GM10248 (cell line): ENCODE results near the gene ATP6V0C.
"Not testable (repeated sequence)": the region's sequence is repeated elsewhere in the genome, so short reads cannot be mapped to it uniquely, and the experiment has no call there.

Source experiments
- CTCF ChIA-PET: fragments of 300-600 bp; sonication (Branson Sonifier 250); formaldehyde crosslinking; extraction: SDS; loops from one replicate; lab custom pipeline; 2021; ENCODE audit warnings: antibody characterized with exemption; lab: Yijun Ruan, JAX
- POLR2A ChIA-PET: fragments of 350-650 bp; sonication (Branson Sonifier 250); formaldehyde crosslinking; extraction: SDS; loops from one replicate; lab custom pipeline; 2020; ENCODE audit warnings: antibody characterized with exemption; lab: Yijun Ruan, JAX
- DNase-seq: peaks from one replicate; pipeline ENCODE4 v3.0.0; 2012; ENCODE audit errors: extremely low spot score
- TF ChIP-seq, protein P1 (sequence below): IDR thresholded peaks from 2 replicates; pipeline ENCODE4 v1.5.1; 2012; ENCODE audit warnings: mild to moderate bottlenecking, low read depth; ENCODE audit errors: extremely low read depth, missing control alignments, control extremely low read depth

The ATP6V0C gene

GRCh38 chr16:2477327-2477726 lies 36.4 kb upstream of the ATP6V0C start:
- ChIA-PET CTCF (interaction anchor here (1.7 to 2.0 kb wide), 2 partner anchors 9 to 23 kb away, joined by 3 to 6 read pairs; no protein-coding TSS in a partner anchor), POLR2A (no interaction called here)
- DNase-seq, result no peak
- TF ChIP-seq, protein P1, sequence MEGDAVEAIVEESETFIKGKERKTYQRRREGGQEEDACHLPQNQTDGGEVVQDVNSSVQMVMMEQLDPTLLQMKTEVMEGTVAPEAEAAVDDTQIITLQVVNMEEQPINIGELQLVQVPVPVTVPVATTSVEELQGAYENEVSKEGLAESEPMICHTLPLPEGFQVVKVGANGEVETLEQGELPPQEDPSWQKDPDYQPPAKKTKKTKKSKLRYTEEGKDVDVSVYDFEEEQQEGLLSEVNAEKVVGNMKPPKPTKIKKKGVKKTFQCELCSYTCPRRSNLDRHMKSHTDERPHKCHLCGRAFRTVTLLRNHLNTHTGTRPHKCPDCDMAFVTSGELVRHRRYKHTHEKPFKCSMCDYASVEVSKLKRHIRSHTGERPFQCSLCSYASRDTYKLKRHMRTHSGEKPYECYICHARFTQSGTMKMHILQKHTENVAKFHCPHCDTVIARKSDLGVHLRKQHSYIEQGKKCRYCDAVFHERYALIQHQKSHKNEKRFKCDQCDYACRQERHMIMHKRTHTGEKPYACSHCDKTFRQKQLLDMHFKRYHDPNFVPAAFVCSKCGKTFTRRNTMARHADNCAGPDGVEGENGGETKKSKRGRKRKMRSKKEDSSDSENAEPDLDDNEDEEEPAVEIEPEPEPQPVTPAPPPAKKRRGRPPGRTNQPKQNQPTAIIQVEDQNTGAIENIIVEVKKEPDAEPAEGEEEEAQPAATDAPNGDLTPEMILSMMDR, result no peak

- ChIA-PET POLR2A (interaction anchor here (1.2 kb wide), 1 partner anchor 10 kb away, joined by 3 read pairs; no protein-coding TSS in a partner anchor), CTCF (interaction anchor here (2.0 kb wide), 1 partner anchor 8 kb away, joined by 6 read pairs; no protein-coding TSS in a partner anchor)
- DNase-seq, result no peak
- TF ChIP-seq, protein P1, result no peak
These were observed 35.5 kb upstream of the ATP6V0C start for GRCh38 chr16:2478279-2478678.

DNA sequence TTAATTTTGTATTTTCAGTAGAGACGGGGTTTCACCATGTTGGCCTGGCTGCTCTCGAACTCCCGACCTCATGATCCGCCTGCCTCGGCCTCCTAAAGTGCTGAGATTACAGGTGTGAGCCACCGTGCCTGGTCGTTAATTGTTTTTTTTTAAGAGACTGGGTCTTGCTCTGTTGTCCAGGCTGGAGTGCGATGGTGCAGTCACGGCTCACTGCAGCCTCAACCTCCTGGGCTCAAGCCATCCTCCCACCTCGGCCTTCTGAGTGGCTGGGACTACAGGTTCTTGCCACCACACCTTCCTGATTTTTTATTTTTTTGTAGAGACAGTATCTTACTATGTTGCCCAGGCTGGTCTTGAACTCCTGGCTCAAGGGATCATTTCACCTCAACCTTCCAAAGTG lies 33.8 kb upstream of the ATP6V0C start:
- POLR2A ChIA-PET, CTCF ChIA-PET, DNase-seq: not testable (repeated sequence)

DNA sequence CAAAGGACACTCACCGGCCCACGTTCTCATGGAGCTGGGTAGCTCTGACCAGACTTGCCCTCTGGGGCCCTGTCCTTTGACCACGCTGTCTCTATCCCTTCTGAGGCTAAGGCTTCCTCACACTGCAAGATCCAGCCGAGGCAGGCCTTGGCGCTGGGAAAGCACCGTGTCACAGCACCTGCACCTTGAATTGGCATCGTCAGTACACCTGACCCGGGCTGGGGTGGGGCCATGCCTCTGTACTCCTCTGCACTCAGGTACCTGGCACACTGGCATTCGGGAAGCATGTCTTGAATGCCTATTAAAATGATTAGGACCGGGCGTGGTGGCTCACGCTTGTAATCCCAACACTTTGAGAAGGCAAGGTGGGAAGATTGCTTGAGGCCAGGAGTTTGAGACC lies 32.8 kb upstream of the ATP6V0C start:
- ChIA-PET POLR2A (interaction anchor here (0.6 kb wide), 1 partner anchor 494 kb away, joined by 3 read pairs; no protein-coding TSS in a partner anchor), CTCF (interaction anchor here (1.1 kb wide), 1 partner anchor 10 kb away, joined by 3 read pairs; the partner anchor contains the start of gene NTN3)
- no peak for DNase-seq
- TF ChIP-seq, protein P1, result no peak

GRCh38 chr16:2481676-2482075 lies 32.1 kb upstream of the ATP6V0C start:
- TF ChIP-seq, protein P1, result no peak
- CTCF ChIA-PET, result interaction anchor here (1.2 kb wide), 1 partner anchor 230 kb away, joined by 3 read pairs; the partner anchor contains the start of gene ECI1
- POLR2A ChIA-PET, result no interaction called here
- DNase-seq, result no peak

DNA sequence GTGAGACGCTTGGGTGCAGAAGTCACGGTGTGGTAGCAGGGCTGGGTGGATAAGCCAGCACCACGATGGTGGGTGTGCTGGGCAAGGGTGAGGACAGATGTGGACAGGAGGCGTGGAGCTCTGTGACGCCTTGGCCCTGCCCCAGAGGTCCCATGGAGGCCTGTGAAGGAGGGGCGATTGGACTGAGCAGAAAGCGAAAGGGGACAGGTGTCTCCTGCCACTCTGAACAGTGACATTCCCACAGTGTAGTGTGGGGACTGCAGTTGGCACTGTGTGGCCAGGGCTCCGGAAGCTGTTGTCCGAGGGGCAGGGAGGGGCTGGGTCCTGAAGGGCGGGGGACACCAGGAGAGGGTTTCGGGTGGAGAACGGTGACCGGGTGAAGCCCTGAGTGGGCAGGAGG lies 31.5 kb upstream of the ATP6V0C start:
- ChIA-PET CTCF (interaction anchor here (0.8 to 1.2 kb wide), 2 partner anchors 19 to 231 kb away, joined by 3 read pairs; partner anchors contain the start of gene ECI1), POLR2A (no interaction called here)
- no peak for DNase-seq
- TF ChIP-seq, protein P1, result no peak
